Activated naive CD8-positive, alpha-beta T cell (primary cell): ENCODE results near the gene PHKB.

Experiments used
- H3K27ac Mint-ChIP-seq: one replicate; pipeline ENCODE4 v1.8.0; 2021; ENCODE audit warnings: mixed read lengths
- H3K27me3 Mint-ChIP-seq: one replicate; pipeline ENCODE4 v1.8.0; 2021; ENCODE audit warnings: mixed read lengths
- H3K36me3 Mint-ChIP-seq: one replicate; pipeline ENCODE4 v1.8.0; 2021; ENCODE audit warnings: mixed read lengths
- H3K4me1 Mint-ChIP-seq: one replicate; pipeline ENCODE4 v1.8.0; 2021; ENCODE audit warnings: low read depth, mixed read lengths
- H3K4me3 Mint-ChIP-seq: one replicate; pipeline ENCODE4 v1.8.0; 2021; ENCODE audit warnings: mild to moderate bottlenecking, mixed read lengths
- H3K9me3 Mint-ChIP-seq: one replicate; pipeline ENCODE4 v1.8.0; 2021; ENCODE audit warnings: low read depth, mixed read lengths

The PHKB gene

DNA sequence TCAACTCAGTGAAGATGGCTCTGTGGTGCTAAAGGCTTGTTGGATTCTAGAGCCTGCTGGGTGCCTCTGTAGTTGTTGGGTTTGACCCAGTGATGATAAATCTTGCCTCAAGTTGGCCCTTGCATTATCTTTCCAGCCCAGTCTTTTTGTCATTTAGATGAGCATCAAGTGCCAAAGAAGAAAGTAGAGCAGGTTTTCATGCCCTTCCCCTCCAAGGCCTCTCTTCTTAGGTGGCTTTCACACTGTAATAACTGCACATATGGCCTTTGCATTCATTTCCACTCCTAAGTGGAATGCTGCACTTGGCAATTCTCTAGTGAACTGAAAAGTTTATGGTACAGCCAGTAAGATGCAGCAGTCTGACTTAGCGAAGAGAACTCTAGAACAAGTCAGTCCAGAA, 165.1 kb downstream of the PHKB start:
- H3K4me1 Mint-ChIP-seq, result no peaks in the 10 kb centered on the region
- H3K27me3 Mint-ChIP-seq, result no peaks in the 10 kb centered on the region
- H3K4me3 Mint-ChIP-seq, result no peak overlapping the region
- H3K27ac Mint-ChIP-seq, result no peak overlapping the region
- peaks cover 3% of the 10 kb centered on the region for H3K9me3 Mint-ChIP-seq
- peaks cover 25% of the 10 kb centered on the region for H3K36me3 Mint-ChIP-seq

DNA sequence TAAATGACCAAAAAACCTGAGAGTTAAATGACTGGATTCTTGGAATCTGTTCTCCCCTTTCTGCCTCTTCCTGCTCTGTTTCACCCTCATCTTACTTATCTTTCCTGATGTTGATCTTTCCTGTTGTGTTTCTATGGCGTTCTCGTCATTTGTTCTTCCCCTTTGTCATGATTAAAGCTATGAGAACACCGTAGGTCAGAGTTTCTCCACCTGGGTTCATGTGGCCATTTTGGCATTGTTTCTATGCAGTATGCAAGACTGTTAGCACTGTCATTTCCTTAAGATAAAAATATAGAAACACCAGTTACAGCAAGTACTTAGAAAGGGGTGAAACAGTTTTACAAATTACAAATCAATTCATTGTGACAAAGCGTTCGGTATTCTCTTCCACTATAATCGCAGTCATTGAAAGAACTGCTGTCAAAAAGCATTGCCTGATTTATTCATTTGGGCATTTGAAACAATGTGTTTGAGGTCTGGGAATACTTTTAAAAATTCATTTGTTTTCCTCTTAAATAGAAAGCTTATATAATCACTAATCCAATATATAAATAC, 166.0 kb downstream of the PHKB start:
- Mint-ChIP-seq H3K4me1 (no peaks in the 10 kb centered on the region), H3K27ac (no peak overlapping the region), H3K9me3 (peaks cover 3% of the 10 kb centered on the region), H3K4me3 (no peak overlapping the region), H3K36me3 (peaks cover 28% of the 10 kb centered on the region), H3K27me3 (no peaks in the 10 kb centered on the region)

DNA sequence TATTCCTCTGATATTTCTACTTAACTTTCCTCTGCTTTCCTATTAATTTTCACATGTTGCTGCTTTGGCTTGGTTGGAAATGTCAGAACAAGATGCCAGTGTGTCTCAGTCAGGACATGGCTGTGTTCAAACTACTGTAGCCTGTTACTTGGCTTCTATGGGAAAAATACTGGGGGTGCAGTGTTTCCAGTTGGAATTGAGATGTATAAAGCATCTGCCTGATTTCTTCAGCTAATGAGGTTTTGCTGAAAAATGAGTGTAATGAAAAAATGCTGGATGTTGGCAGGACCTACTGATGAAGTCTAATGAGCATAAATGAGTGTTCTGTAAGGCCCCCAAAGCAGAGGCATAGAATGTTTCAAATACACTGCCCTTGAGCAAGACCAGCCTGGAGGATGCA, 166.6 kb downstream of the PHKB start:
- no peaks in the 10 kb centered on the region for H3K27me3 Mint-ChIP-seq
- H3K36me3 Mint-ChIP-seq, result peaks cover 28% of the 10 kb centered on the region
- H3K4me3 Mint-ChIP-seq, result no peak overlapping the region
- H3K27ac Mint-ChIP-seq, result no peak overlapping the region
- H3K9me3 Mint-ChIP-seq, result peaks cover 3% of the 10 kb centered on the region
- H3K4me1 Mint-ChIP-seq, result no peaks in the 10 kb centered on the region

DNA sequence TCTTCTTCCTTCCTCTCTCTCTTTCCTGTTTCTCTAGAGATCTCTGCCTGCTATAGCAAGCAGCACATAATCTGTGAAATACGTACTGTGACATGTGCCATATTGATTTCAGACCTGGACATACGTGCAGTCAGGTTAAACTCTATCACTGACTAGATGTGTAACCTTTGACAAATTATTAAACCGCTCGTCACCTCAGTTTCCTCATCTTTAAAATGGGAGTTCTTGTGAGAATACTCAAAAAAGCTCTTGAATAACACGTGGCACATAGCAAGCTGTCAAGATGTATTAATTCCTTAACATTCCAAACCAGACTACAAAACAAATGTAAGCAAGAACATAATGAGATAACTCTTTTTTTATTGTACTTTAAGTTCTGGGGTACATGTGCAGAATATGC, 170.0 kb downstream of the PHKB start:
- Mint-ChIP-seq H3K4me3 (no peak overlapping the region), H3K36me3 (peaks cover 34% of the 10 kb centered on the region), H3K9me3 (no peaks in the 10 kb centered on the region), H3K4me1 (no peaks in the 10 kb centered on the region), H3K27ac (no peak overlapping the region), H3K27me3 (no peaks in the 10 kb centered on the region)

DNA sequence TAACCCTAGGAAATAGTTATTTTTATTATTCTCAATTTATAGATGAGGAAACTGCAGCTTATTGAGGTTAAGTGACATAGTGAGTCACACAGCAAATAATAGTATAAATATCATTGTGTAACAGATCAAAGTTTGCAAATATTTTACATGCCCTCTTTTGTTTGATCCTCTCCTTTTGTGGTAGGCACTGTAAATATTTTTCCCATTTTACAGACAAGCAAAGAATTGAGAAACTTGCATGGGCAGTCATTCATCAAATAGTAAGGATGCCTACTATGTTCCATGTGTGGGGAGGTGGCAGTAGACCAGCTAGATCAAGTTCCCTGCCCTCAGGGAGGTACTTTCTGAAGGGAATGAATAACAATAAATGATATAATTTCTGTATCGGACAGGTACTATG, 173.0 kb downstream of the PHKB start:
- Mint-ChIP-seq H3K9me3 (no peaks in the 10 kb centered on the region), H3K4me1 (no peaks in the 10 kb centered on the region), H3K4me3 (no peak overlapping the region), H3K27me3 (no peaks in the 10 kb centered on the region), H3K36me3 (peaks cover 33% of the 10 kb centered on the region), H3K27ac (no peak overlapping the region)

DNA sequence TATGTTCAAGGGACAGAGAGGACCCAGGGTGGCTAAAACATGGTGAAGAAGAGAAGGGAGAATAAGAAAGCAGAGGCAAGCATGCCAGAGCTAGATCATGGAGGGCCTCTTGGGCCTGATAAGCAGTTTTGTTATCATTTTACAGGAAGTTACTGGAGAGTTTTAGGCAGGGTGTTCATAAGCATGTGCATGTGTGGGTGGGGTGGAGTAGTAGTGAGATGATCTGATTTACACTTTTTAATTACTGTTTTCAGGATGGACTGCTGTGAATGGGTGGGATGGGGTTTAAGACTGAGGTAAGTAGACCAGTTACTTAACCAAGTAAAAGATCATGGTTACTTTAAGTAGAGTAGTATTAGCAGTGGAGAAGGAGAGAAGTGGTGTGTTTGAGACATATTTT, 173.6 kb downstream of the PHKB start:
- Mint-ChIP-seq H3K27me3 (no peaks in the 10 kb centered on the region), H3K4me1 (no peaks in the 10 kb centered on the region), H3K27ac (no peak overlapping the region), H3K4me3 (no peak overlapping the region), H3K9me3 (no peaks in the 10 kb centered on the region), H3K36me3 (peaks cover 36% of the 10 kb centered on the region)

DNA sequence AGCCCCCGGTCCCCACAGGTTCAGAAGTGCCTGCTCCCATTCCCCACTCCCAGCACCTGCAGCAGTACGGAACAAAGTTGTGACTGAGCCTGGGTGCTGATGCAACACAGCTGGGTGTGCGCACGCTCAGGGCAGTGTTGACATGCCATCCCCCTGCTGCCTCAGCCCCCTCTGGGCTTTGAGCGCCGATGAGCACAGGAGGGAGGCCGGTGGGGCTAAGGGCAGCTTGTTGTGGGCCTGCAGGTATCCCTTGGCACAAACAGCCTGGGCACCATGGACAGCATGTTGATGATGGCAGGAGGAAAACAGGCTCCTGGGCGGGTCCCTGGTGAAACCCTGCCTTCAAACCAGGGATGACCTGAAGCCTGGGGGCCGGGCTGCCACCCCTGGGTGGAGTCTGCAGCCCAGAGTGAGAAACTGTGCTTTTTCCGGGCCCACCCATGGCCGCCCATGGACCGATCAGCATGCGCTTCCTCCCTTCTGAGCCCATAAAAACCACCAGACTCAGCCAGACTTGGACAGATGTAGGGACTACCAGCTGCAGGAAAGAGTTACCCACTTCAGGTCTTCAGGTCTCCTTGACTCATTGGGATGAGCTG, 175.5 kb downstream of the PHKB start:
- Mint-ChIP-seq H3K4me3 (no peak overlapping the region), H3K27ac (no peak overlapping the region), H3K36me3 (peaks cover 34% of the 10 kb centered on the region), H3K4me1 (no peaks in the 10 kb centered on the region), H3K27me3 (no peaks in the 10 kb centered on the region), H3K9me3 (no peaks in the 10 kb centered on the region)

DNA sequence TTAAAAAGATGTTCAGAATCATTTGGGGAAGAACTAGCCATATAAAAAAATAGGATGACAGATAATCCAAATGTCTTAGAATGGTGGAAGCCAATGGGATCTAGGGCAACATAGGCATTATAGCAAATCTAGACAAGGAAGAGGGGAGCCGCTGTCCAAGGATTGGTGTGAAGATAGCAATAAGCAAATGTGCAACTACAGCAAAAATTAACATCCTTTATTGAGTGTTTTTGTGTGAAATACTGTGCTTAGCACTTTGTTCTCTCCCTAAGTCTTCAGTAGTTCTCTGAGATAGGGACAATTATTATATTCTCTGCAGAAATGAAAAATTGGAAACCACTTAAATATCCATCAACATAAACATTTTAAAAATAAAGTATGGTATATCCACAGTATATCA, 177.0 kb downstream of the PHKB start:
- Mint-ChIP-seq H3K9me3 (no peaks in the 10 kb centered on the region), H3K27ac (no peak overlapping the region), H3K4me1 (peaks cover 8% of the 10 kb centered on the region), H3K27me3 (no peaks in the 10 kb centered on the region), H3K36me3 (peaks cover 42% of the 10 kb centered on the region), H3K4me3 (no peak overlapping the region)

DNA sequence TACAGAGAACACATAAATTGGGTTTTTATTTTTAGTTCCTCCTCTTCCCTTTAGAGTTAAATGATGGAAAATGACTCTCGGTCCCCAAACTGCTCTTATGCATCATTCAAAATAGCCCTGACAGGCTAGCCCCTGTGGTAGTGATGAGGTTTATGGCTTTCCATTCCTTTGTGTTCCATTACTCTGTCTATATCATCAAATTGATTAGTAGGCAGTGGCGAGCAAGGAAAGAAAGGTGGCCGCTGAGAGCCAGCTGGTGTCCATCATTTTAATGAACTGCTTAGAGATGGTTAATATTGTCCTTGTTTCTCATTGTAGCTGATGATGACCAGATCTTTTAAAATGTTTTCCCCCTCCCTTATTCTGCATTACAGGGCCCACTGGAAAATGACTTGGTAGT, 179.5 kb downstream of the PHKB start:
- Mint-ChIP-seq H3K27me3 (no peaks in the 10 kb centered on the region), H3K9me3 (no peaks in the 10 kb centered on the region), H3K4me1 (peaks cover 14% of the 10 kb centered on the region), H3K4me3 (no peak overlapping the region), H3K27ac (no peak overlapping the region), H3K36me3 (peaks cover 34% of the 10 kb centered on the region)

DNA sequence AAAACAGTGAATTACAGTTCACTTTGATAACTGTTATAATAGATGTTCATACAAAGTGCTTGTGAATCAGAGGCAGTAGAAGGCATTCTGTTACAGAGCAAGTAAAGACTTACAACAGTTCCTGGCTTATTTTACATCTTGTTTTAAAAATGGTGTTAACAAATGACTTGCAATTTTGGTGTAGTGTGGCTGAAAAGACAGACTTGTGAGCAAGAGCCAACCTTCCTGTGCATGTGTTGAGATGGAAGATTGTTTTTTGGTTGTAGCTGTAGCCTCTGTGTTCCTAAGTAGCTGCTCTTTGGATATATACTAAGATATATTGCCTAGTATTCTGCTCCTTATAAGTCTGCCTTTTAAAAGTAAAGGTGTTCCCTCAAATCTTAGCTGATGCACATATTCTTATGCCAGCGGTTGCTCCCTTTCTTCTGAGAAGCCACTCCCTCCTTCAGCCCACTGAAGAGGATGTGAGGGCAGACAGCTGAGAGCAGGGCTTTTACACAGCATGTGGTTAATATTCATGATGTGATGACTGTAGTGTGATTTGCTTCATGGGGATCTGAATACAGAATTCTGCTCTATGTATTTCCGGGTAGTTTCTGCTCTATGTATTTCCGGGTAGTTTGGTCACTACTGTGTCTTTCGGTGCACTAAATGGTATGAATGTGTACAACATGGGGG, 182.3 kb downstream of the PHKB start:
- H3K4me1 Mint-ChIP-seq, result peaks cover 14% of the 10 kb centered on the region
- no peaks in the 10 kb centered on the region for H3K9me3 Mint-ChIP-seq
- H3K36me3 Mint-ChIP-seq, result peaks cover 26% of the 10 kb centered on the region
- H3K27me3 Mint-ChIP-seq, result no peaks in the 10 kb centered on the region
- no peak overlapping the region for H3K4me3 Mint-ChIP-seq
- no peak overlapping the region for H3K27ac Mint-ChIP-seq

DNA sequence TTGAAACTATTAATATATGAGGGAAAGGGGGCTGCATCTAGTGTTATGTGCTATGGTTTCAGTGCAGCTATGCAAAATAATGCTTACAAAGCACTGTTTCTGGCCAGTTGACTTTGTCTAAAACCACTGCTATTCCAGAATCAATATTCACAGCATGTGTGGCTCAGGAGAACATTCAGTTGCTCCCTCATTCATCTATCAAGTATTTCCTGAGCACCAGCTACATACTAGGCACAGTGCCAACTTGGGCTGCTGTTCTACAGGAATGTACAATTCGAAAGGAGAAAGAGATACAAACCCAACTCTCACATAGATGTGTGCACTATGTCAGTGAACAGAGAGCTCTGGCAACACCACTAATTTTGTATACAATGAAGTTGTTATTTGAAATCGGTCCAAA, 183.0 kb downstream of the PHKB start:
- Mint-ChIP-seq H3K9me3 (no peaks in the 10 kb centered on the region), H3K4me1 (peaks cover 14% of the 10 kb centered on the region), H3K27ac (no peak overlapping the region), H3K27me3 (no peaks in the 10 kb centered on the region), H3K36me3 (peaks cover 24% of the 10 kb centered on the region), H3K4me3 (no peak overlapping the region)

DNA sequence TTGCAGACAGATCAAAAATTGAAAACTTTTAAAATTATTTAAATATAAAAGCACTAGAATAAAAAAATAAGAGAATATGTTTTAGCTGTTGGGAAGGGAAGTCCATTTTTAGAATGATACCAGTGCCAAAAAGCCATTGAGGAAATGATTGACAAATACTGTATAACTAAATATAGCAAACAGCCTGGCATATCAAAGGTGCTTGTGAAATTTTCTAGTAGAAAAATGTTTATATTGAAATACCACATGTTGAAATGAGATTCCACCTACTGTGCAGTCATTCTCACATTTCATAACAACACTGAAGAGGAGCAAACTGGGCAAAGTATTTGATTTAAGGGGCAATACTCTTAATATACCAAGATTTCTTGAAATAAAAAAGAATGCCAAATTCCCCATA, 183.5 kb downstream of the PHKB start:
- H3K9me3 Mint-ChIP-seq, result no peaks in the 10 kb centered on the region
- H3K27ac Mint-ChIP-seq, result no peak overlapping the region
- H3K27me3 Mint-ChIP-seq, result no peaks in the 10 kb centered on the region
- no peak overlapping the region for H3K4me3 Mint-ChIP-seq
- peaks cover 23% of the 10 kb centered on the region for H3K36me3 Mint-ChIP-seq
- peaks cover 14% of the 10 kb centered on the region for H3K4me1 Mint-ChIP-seq

DNA sequence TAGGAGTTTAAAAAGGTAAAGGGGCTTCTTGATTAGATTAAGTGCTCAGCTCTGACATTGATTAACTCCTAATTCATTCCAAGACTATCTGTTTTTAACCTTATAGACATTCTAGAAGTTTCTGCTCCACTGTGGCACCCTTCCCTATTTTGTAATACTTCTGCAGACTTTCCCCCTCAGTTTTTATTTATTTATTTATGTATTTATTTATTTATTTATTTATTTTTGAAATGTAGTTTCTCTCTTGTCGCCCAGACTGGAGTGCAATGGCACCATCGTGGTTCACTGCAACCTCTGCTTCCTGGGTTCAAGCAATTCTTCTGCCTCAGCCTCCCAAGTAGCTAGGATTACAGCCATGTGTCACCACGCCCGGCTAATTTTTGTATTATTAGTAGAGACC, 185.8 kb downstream of the PHKB start:
- Mint-ChIP-seq H3K27me3 (no peaks in the 10 kb centered on the region), H3K9me3 (no peaks in the 10 kb centered on the region), H3K27ac (no peak overlapping the region), H3K4me1 (peaks cover 14% of the 10 kb centered on the region), H3K36me3 (peaks cover 34% of the 10 kb centered on the region), H3K4me3 (no peak overlapping the region)

DNA sequence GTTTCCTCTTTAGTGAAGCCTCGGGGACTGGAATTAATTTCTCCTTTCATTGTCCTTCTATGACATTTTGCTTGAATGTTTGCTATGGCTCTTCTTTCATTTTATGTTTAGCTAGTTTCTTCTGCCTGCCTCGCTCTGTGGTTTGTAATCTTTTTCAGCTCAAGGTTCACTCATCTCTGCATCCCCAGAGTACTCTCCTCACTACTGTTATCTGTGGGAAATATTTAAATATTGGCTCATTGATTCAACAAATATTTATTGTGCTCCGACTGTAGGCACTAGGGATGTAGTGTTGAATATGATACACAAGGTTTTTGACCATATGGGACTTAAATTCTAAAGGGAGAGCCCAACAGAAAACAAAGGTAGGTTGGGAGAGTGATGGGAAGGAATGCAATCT, 195.9 kb downstream of the PHKB start:
- peaks cover 44% of the 10 kb centered on the region for H3K36me3 Mint-ChIP-seq
- peaks cover 5% of the 10 kb centered on the region for H3K9me3 Mint-ChIP-seq
- no peak overlapping the region for H3K27ac Mint-ChIP-seq
- no peaks in the 10 kb centered on the region for H3K27me3 Mint-ChIP-seq
- H3K4me3 Mint-ChIP-seq, result no peak overlapping the region
- H3K4me1 Mint-ChIP-seq, result no peaks in the 10 kb centered on the region

DNA sequence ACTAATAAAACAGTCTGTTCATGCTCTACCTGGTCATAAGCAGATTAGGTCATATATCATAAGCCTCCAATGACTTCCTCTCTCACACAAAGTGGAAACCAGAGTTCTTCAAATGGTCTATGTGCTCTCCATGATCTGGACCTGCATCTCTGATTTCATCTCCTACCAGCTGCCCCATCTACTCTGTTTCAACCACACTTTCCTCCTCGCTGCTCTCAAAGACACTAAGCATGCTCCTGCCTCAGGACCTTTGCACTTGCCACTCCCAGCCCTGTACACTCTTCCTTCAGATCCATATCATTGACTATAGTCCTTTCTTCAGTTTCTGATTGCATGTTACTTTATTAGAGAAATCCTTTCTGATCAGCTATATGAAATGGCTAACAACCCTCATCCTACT, 196.8 kb downstream of the PHKB start:
- Mint-ChIP-seq H3K27me3 (no peaks in the 10 kb centered on the region), H3K4me3 (no peak overlapping the region), H3K4me1 (no peaks in the 10 kb centered on the region), H3K9me3 (peaks cover 5% of the 10 kb centered on the region), H3K36me3 (peaks cover 43% of the 10 kb centered on the region), H3K27ac (no peak overlapping the region)

DNA sequence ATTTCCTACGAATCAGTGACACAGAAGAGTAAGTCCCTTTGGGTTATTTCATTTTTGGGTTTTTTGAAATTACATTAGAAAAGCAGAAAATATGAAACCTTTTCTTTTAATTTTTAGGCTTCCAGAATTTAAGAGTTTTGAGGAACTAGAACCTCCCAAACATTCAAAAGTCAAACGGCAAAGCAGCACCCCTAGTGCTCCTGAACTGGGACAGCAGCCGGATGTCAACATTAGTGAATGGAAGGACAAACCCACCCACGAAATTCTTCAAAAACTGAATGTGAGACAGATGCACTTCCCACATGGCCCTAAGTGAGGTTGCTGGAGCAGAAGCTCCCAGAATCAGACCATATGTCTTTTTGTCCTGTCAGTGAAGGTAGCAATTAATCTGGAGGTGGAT, 199.4 kb downstream of the PHKB start:
- Mint-ChIP-seq H3K4me3 (no peak overlapping the region), H3K27ac (no peak overlapping the region), H3K27me3 (no peaks in the 10 kb centered on the region), H3K9me3 (no peaks in the 10 kb centered on the region), H3K36me3 (peaks cover 34% of the 10 kb centered on the region), H3K4me1 (no peaks in the 10 kb centered on the region)
